ENCODE data around the gene WFIKKN1.

GRCh38 chr16:680625-680945, 49.8 kb downstream of the WFIKKN1 start:
- TF ChIP-seq CTCF (IDR thresholded peaks at IDR 0.05), result no peak
- no peak for TF ChIP-seq POLR2A (IDR thresholded peaks at IDR 0.05)
